Activated CD8-positive, alpha-beta T cell treated with anti-CD3 and anti-CD28 coated beads for 36 hours (primary cell): ENCODE measurements around the gene ZNF497. TPM values are rescaled to one million over a fixed set of nuclear protein-coding genes. Genes with fewer than 3 reads are reported as not detected.

ENCODE experiments used
- ATAC-seq: fragments of 200-7000 bp; cut with Tn5 transposase; one replicate; pipeline ENCODE4 v1.10.0; 2021; ENCODE audit warnings: mild to moderate bottlenecking, moderate library complexity
- CTCF ChIA-PET: fragments of 350-600 bp; sonication (Branson Sonifier 250); formaldehyde crosslinking; loops from one replicate; lab custom pipeline; 2021; ENCODE audit warnings: antibody characterized with exemption; lab: Charles Lee
- POLR2A ChIA-PET: fragments of 350-600 bp; sonication (Branson Sonifier 250); formaldehyde crosslinking; loops from one replicate; lab custom pipeline; 2021; ENCODE audit warnings: antibody characterized with exemption; lab: Charles Lee
- DNase-seq: peaks from one replicate; pipeline ENCODE4 v3.0.0-alpha.2; 2020
- H3K27ac Mint-ChIP-seq: one replicate; pipeline ENCODE4 v1.8.0; 2021; ENCODE audit warnings: mild to moderate bottlenecking, mixed read lengths
- H3K27me3 Mint-ChIP-seq: one replicate; pipeline ENCODE4 v1.8.0; 2021; ENCODE audit warnings: mixed read lengths
- H3K36me3 Mint-ChIP-seq: one replicate; pipeline ENCODE4 v1.8.0; 2021; ENCODE audit warnings: low read depth, mixed read lengths
- H3K4me1 Mint-ChIP-seq: one replicate; pipeline ENCODE4 v1.8.0; 2021; ENCODE audit warnings: low read depth, mixed read lengths
- H3K4me3 Mint-ChIP-seq: one replicate; pipeline ENCODE4 v1.8.0; 2021; ENCODE audit warnings: mild to moderate bottlenecking, moderate library complexity, mixed read lengths
- H3K9me3 Mint-ChIP-seq: one replicate; pipeline ENCODE4 v1.8.0; 2021; ENCODE audit warnings: mixed read lengths
- CTCF ChIP-seq: fragments of 200-600 bp; IDR thresholded peaks from one replicate; pipeline ENCODE4 v1.8.0; 2022; ENCODE audit warnings: antibody characterized with exemption, mild to moderate bottlenecking
- intact Hi-C: fragments of 100-400 bp; cut with micrococcal nuclease; formaldehyde crosslinking; loops from one replicate; pipeline ENCODE4 v1.10.0; 2022
- total RNA-seq, 2 experiments: library from RNA; stranded (reverse); gene quantifications; one replicate each; pipeline ENCODE4 v1.2.3, GENCODE V29; 2021

Gene ZNF497
- total RNA-seq, 2 experiments from 2014 or later, result 1.3 to 1.6 TPM

- intact Hi-C loops, result no loop called here
- CTCF ChIA-PET, result no interaction called here
- no peak for TF ChIP-seq CTCF
Observed at GRCh38 chr19:58367698-58368454, 5.3 kb upstream of the ZNF497 start.

GRCh38 chr19:58366585-58367430 lies 4.3 kb upstream of the ZNF497 start:
- ATAC-seq (no peak), DNase-seq (no peak)
- Mint-ChIP-seq H3K9me3 (no peaks in the 10 kb centered on the region), H3K4me1 (peaks cover 2% of the 10 kb centered on the region), H3K36me3 (no peaks in the 10 kb centered on the region), H3K4me3 (no peak overlapping the region), H3K27ac (no peak overlapping the region), H3K27me3 (no peaks in the 10 kb centered on the region)
- intact Hi-C loops, result no loop called here
- CTCF ChIA-PET, result no interaction called here
- POLR2A ChIA-PET, result interaction anchor here (0.7 to 1.1 kb wide), 3 partner anchors 13 to 31 kb away, joined by 3 to 4 read pairs (median 3); no protein-coding TSS in a partner anchor
- no peak for TF ChIP-seq CTCF

More at GRCh38 chr19:58367698-58368454, 5.3 kb upstream of the ZNF497 start:
- Mint-ChIP-seq H3K36me3 (no peaks in the 10 kb centered on the region), H3K4me1 (no peaks in the 10 kb centered on the region), H3K27ac (no peak overlapping the region), H3K4me3 (no peak overlapping the region), H3K27me3 (no peaks in the 10 kb centered on the region), H3K9me3 (no peaks in the 10 kb centered on the region)
- DNase-seq (no peak), ATAC-seq (no peak)
- POLR2A ChIA-PET, result no interaction called here

- TF ChIP-seq CTCF, result no peak
- DNase-seq (no peak), ATAC-seq (no peak)
- POLR2A ChIA-PET, result interaction anchor here (1.1 to 3.9 kb wide), 4 partner anchors 10 to 32 kb away, joined by 4 to 30 read pairs (median 10); no protein-coding TSS in a partner anchor
- H3K27me3 Mint-ChIP-seq, result no peaks in the 10 kb centered on the region
- CTCF ChIA-PET, result interaction anchor here (1.0 to 2.3 kb wide), 2 partner anchors 58 to 155 kb away, joined by 3 to 13 read pairs; partner anchors contain the start of gene ZBTB45
- H3K4me1 Mint-ChIP-seq, result peaks cover 11% of the 10 kb centered on the region
- no peak overlapping the region for H3K4me3 Mint-ChIP-seq
- intact Hi-C loops, result no loop called here
- no peaks in the 10 kb centered on the region for H3K9me3 Mint-ChIP-seq
- no peak overlapping the region for H3K27ac Mint-ChIP-seq
- no peaks in the 10 kb centered on the region for H3K36me3 Mint-ChIP-seq
Observed at GRCh38 chr19:58364146-58364545, 1.6 kb upstream of the ZNF497 start.

GRCh38 chr19:58361900-58362271 lies 665 bp downstream of the ZNF497 start:
- H3K27ac Mint-ChIP-seq, result peak overlapping the region; percentile 97
- H3K4me1 Mint-ChIP-seq, result peaks cover 20% of the 10 kb centered on the region
- ChIA-PET POLR2A (interaction anchor here (1.0 to 3.9 kb wide), 9 partner anchors 8 to 158 kb away, joined by 3 to 30 read pairs (median 6); partner anchors contain the start of genes RNF225, ZBTB45 and ZNF8), CTCF (interaction anchor here (1.2 kb wide), 1 partner anchor 35 kb away, joined by 3 read pairs; the partner anchor contains the start of gene ZSCAN22)
- peak overlapping the region; percentile 96 for H3K4me3 Mint-ChIP-seq
- peak; percentile 25 for ATAC-seq
- no peaks in the 10 kb centered on the region for H3K36me3 Mint-ChIP-seq
- TF ChIP-seq CTCF, result no peak
- H3K9me3 Mint-ChIP-seq, result no peaks in the 10 kb centered on the region
- DNase-seq, result peak; percentile 76
- no peaks in the 10 kb centered on the region for H3K27me3 Mint-ChIP-seq
- intact Hi-C loops, result no loop called here
